Fibroblast of lung (primary cell): ENCODE measurements around the gene CPA1. TPM values are rescaled to one million over a fixed set of nuclear protein-coding genes. Genes with fewer than 3 reads are reported as not detected.

ENCODE experiments used
- DNase-seq, 2 donors: peaks; one replicate each; pipeline versions ENCODE4 v3.0.0 to v3.0.0-alpha.2; 2010; ENCODE audit warnings: low read depth in 2 of 2
- H2AFZ ChIP-seq: 2 replicates; pipeline ENCODE4 v1.5.1; 2012; ENCODE audit warnings: low read length, control low read depth, inconsistent platforms
- H3K27ac ChIP-seq: 2 replicates; pipeline ENCODE4 v1.5.1; 2011; ENCODE audit warnings: low read length, control low read depth; ENCODE audit not compliant: insufficient read depth
- H3K27me3 ChIP-seq: 2 replicates; pipeline ENCODE4 v1.5.1; 2011; ENCODE audit warnings: mild to moderate bottlenecking, low read length; ENCODE audit not compliant: control insufficient read depth, insufficient read depth
- H3K36me3 ChIP-seq: 2 replicates; pipeline ENCODE4 v1.5.1; 2011; ENCODE audit warnings: low read length; ENCODE audit not compliant: control insufficient read depth, insufficient read depth
- H3K4me1 ChIP-seq: 2 replicates; pipeline ENCODE4 v1.5.1; 2011; ENCODE audit warnings: low read length; ENCODE audit not compliant: control insufficient read depth, insufficient read depth; ENCODE audit errors: extremely low read depth
- H3K4me2 ChIP-seq: 2 replicates; pipeline ENCODE4 v1.5.1; 2011; ENCODE audit warnings: low read length, control low read depth; ENCODE audit not compliant: insufficient read depth; ENCODE audit errors: extremely low read depth
- H3K4me3 ChIP-seq, 4 experiments: fragments of 200-600 bp in 1 of 4; sonication (generic) in 1 of 4; replicated peaks in 1 of 4; 2 replicates each; pipeline ENCODE4 v1.5.1; 2011 to 2016; ENCODE audit warnings: low read length in 4 of 4, low read depth in 3 of 4, mild to moderate bottlenecking in 3 of 4, control low read depth in 2 of 4, inconsistent platforms in 1 of 4, mixed read lengths in 1 of 4; ENCODE audit not compliant: insufficient read depth in 1 of 4; ENCODE audit errors: control extremely low read depth in 1 of 4
- H3K79me2 ChIP-seq: 2 replicates; pipeline ENCODE4 v1.5.1; 2012; ENCODE audit warnings: mild to moderate bottlenecking, low read length, inconsistent platforms; ENCODE audit not compliant: control insufficient read depth, insufficient read depth
- H3K9ac ChIP-seq: 2 replicates; pipeline ENCODE4 v1.5.1; 2011; ENCODE audit warnings: mild to moderate bottlenecking, low read length, control low read depth; ENCODE audit not compliant: insufficient read depth
- H3K9me3 ChIP-seq: 2 replicates; pipeline ENCODE4 v1.5.1; 2012; ENCODE audit warnings: low read depth, low read length; ENCODE audit not compliant: control insufficient read depth, insufficient read depth
- H4K20me1 ChIP-seq: 2 replicates; pipeline ENCODE4 v1.5.1; 2011; ENCODE audit warnings: low read length; ENCODE audit not compliant: control insufficient read depth, insufficient read depth; ENCODE audit errors: extremely low read depth
- CTCF ChIP-seq, 2 donors: IDR thresholded peaks in 1 of 2; conservative IDR thresholded peaks in 1 of 2; 1 replicate in 1 of 2; 2 replicates in 1 of 2; pipeline ENCODE4 v1.5.1; 2011 to 2012; ENCODE audit warnings: low read length in 2 of 2, control low read depth in 1 of 2, inconsistent platforms in 1 of 2, low read depth in 1 of 2, mild to moderate bottlenecking in 1 of 2
- EZH2 ChIP-seq: IDR thresholded peaks from 2 replicates; pipeline ENCODE4 v1.5.1; 2012; ENCODE audit warnings: low read length, control low read depth, mild to moderate bottlenecking; ENCODE audit errors: missing control alignments
- polyA plus RNA-seq, 2 donors: library from polyadenylated mRNA; depleted of rRNA in 1 of 2; stranded (reverse) in 1 of 2; unstranded in 1 of 2; fragments of >200 nt; gene quantifications; 2 replicates each; pipeline ENCODE4 v1.2.1, GENCODE V29; 2011 to 2012; ENCODE audit warnings: missing spikeins in 1 of 2
- total RNA-seq: library from RNA; depleted of rRNA; stranded (reverse); fragments of >200 nt; gene quantifications from 2 replicates; pipeline ENCODE4 v1.2.1, GENCODE V29; 2014

Gene CPA1
- total and polyA plus RNA-seq, 2 donors (not counting 1 experiment from before 2014, with no cell fraction given) = under 0.01 to 0.12 TPM

GRCh38 chr7:130405003-130405402 is 24.7 kb downstream of the CPA1 start:
- no peaks in the 10 kb centered on the region for H3K9me3 ChIP-seq
- DNase-seq = no peak
- H4K20me1 ChIP-seq = no peaks in the 10 kb centered on the region
- TF ChIP-seq EZH2 (no peak), CTCF (conservative IDR thresholded peaks at IDR 0.05 in 1 of 2, IDR thresholded peaks at IDR 0.05 in 1 of 2; ENCODE audit: low read depth in 1 of 2, low read length in 2 of 2) (no peak)
- no peak overlapping the region for H2AFZ ChIP-seq
- no peaks in the 10 kb centered on the region for H3K79me2 ChIP-seq
- H3K36me3 ChIP-seq = no peaks in the 10 kb centered on the region
- H3K9ac ChIP-seq = no peak overlapping the region
- no peak overlapping the region for H3K4me3 ChIP-seq
- no peak overlapping the region for H3K4me2 ChIP-seq
- H3K27me3 ChIP-seq = no peaks in the 10 kb centered on the region
- no peak overlapping the region for H3K27ac ChIP-seq
- H3K4me1 ChIP-seq = peaks cover 4% of the 10 kb centered on the region

- H3K4me2 ChIP-seq = no peak overlapping the region
- H3K27ac ChIP-seq = no peak overlapping the region
- H3K4me1 ChIP-seq = peaks cover 4% of the 10 kb centered on the region
- H3K36me3 ChIP-seq = no peaks in the 10 kb centered on the region
- no peak overlapping the region for H2AFZ ChIP-seq
- H3K4me3 ChIP-seq = no peak overlapping the region
- no peak for TF ChIP-seq CTCF (conservative IDR thresholded peaks at IDR 0.05 in 1 of 2, IDR thresholded peaks at IDR 0.05 in 1 of 2; ENCODE audit: low read depth in 1 of 2, low read length in 2 of 2)
- TF ChIP-seq EZH2 = no peak
- H3K9ac ChIP-seq = no peak overlapping the region
- no peaks in the 10 kb centered on the region for H3K79me2 ChIP-seq
- no peak for DNase-seq
- H4K20me1 ChIP-seq = no peaks in the 10 kb centered on the region
- H3K9me3 ChIP-seq = no peaks in the 10 kb centered on the region
- H3K27me3 ChIP-seq = no peaks in the 10 kb centered on the region
Measured at GRCh38 chr7:130409067-130409711, 28.9 kb downstream of the CPA1 start.

- Histone ChIP-seq H3K36me3 (no peaks in the 10 kb centered on the region), H3K9ac (no peak overlapping the region), H3K4me1 (peaks cover 4% of the 10 kb centered on the region), H3K27me3 (no peaks in the 10 kb centered on the region), H3K9me3 (no peaks in the 10 kb centered on the region), H4K20me1 (no peaks in the 10 kb centered on the region), H3K27ac (no peak overlapping the region), H3K4me2 (no peak overlapping the region), H3K4me3 (no peak overlapping the region), H3K79me2 (no peaks in the 10 kb centered on the region), H2AFZ (no peak overlapping the region)
- no peak for TF ChIP-seq EZH2
- no peak for TF ChIP-seq CTCF (conservative IDR thresholded peaks at IDR 0.05 in 1 of 2, IDR thresholded peaks at IDR 0.05 in 1 of 2; ENCODE audit: low read depth in 1 of 2, low read length in 2 of 2)
- peak in 1 of 2 donors; percentile 64 for DNase-seq
Measured at GRCh38 chr7:130409712-130410072, 29.4 kb downstream of the CPA1 start.
